ENCODE measurements around the gene SLC23A3.
A peak's percentile ranks its signal among the peaks of the same experiment; 100 is the strongest.
"Not testable (repeated sequence)": the region's sequence is repeated elsewhere in the genome, so short reads cannot be mapped to it uniquely, and the experiment has no call there.

Gene SLC23A3

DNA sequence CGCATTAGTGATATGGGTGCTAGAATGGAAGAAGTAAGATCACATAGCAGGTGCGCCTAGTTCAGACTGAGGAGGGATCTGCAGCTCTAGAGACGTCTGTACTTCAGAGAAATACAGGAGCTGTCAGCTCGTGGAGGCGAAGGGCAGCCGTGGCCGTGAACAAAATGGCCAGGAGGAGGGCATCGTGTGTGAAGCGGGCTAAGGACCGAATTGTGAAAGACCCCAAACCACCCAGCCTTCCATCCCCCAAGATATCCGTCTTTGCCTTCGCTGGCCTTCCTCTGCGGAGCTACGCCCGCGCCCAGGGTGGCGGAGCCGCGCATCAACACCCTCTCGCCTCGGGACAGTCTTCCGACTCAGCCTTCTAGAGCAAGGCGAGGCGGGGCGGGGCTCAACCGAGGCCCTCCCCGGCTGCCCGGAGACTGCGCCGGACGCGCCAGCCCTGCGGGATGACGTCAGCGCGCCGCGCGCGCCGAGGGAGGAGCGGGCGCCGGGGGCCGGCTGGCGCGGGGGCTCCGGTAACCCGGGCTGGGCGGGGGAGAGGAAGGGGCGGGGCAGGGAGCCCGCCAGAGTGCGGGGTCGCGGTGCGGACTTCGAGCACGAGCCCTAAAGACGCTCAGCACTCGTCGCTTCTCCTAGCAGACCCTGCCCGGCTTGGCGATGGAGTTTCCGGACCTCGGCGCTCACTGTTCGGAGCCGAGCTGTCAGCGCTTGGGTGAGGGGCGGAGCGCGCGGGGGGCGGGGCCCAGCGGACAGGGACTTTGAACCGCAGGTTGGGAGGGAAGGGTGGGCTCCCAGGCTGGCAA lies 36.7 kb upstream of the SLC23A3 start, which contains the start of gene ZFAND2B:
Gene ZFAND2B, plus strand, starts transcription at position 455 of the 806 bp plus-strand sequence. Its CDS starts 206 bp downstream, at position 661.
- CTCF ChIA-PET, result interaction anchor here (1.0 kb wide), 1 partner anchor 88 kb away, joined by 3 read pairs; no protein-coding TSS in a partner anchor
- DNase-seq (ENCODE audit: extremely low spot score), result peak; percentile 98
- POLR2A ChIA-PET, result interaction anchor here (0.7 to 2.4 kb wide), 16 partner anchors 8 to 88 kb away, joined by 3 to 25 read pairs (median 4); partner anchors contain the start of genes ABCB6, CNPPD1, DNAJB2 and GLB1L
- no peak for TF ChIP-seq NFRKB (IDR thresholded peaks at IDR 0.05)
- TF ChIP-seq FOXK2 (IDR thresholded peaks at IDR 0.05), result no peak
- TF ChIP-seq ZNF384 (IDR thresholded peaks at IDR 0.05), result no peak
- TF ChIP-seq BHLHE40 (IDR thresholded peaks at IDR 0.05; ENCODE audit: borderline replicate concordance), result no peak
- no peak for TF ChIP-seq ARNT (IDR thresholded peaks at IDR 0.05)
- no peak for TF ChIP-seq SUZ12 (IDR thresholded peaks at IDR 0.05)
- peak; percentile 65 for TF ChIP-seq L3MBTL2 (conservative IDR thresholded peaks at IDR 0.05)
- TF ChIP-seq FOXA1 (IDR thresholded peaks at IDR 0.05), result no peak
- no peak for TF ChIP-seq FOXM1 (IDR thresholded peaks at IDR 0.05; ENCODE audit: borderline replicate concordance)
- no peak for TF ChIP-seq TARDBP (IDR thresholded peaks at IDR 0.05)
- TF ChIP-seq, protein P1, sequence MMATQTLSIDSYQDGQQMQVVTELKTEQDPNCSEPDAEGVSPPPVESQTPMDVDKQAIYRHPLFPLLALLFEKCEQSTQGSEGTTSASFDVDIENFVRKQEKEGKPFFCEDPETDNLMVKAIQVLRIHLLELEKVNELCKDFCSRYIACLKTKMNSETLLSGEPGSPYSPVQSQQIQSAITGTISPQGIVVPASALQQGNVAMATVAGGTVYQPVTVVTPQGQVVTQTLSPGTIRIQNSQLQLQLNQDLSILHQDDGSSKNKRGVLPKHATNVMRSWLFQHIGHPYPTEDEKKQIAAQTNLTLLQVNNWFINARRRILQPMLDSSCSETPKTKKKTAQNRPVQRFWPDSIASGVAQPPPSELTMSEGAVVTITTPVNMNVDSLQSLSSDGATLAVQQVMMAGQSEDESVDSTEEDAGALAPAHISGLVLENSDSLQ (IDR thresholded peaks at IDR 0.05), result peak; percentile 32; the same call in 1 of the 2 replicates
- no peak for TF ChIP-seq LEF1 (IDR thresholded peaks at IDR 0.05; ENCODE audit: borderline replicate concordance)
- 0 out of 2 replicates have a peak, but pooled peaks have one; percentile 46 for TF ChIP-seq HDGF (IDR thresholded peaks at IDR 0.05; ENCODE audit: borderline replicate concordance)
- TF ChIP-seq CTBP1 (IDR thresholded peaks at IDR 0.05; ENCODE audit: borderline replicate concordance), result no peak
- TF ChIP-seq ELF4 (IDR thresholded peaks at IDR 0.05), result 0 out of 2 replicates have a peak, but pooled peaks have one; percentile 16

DNA sequence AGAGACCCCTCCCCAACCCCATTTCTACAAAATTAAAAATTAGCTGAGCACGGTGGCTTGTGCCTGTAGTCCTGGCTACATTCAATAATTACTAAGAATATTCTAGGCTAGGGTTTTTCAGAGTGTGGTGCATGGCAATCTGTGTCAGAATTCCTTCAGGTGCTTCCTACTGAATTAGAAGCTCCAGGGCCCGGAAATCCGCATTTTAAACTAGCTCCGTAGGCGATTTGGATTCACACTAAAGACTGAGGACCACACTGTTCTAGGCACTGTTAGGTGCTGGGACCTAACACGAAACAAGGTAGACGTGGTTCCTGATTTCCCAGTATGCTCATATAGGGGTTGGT lies 36.1 kb upstream of the SLC23A3 start:
- no peak for DNase-seq (ENCODE audit: extremely low spot score)
- TF ChIP-seq TARDBP (IDR thresholded peaks at IDR 0.05), result no peak
- no peak for TF ChIP-seq SP1 (IDR thresholded peaks at IDR 0.05)
- no peak for TF ChIP-seq FOXK2 (IDR thresholded peaks at IDR 0.05)
- no peak for TF ChIP-seq NFRKB (IDR thresholded peaks at IDR 0.05)
- no peak for TF ChIP-seq CTBP1 (IDR thresholded peaks at IDR 0.05; ENCODE audit: borderline replicate concordance)
- TF ChIP-seq SUZ12 (IDR thresholded peaks at IDR 0.05), result no peak
- ChIA-PET POLR2A (interaction anchor here (0.7 to 2.4 kb wide), 11 partner anchors 9 to 89 kb away, joined by 3 to 25 read pairs (median 4); partner anchors contain the start of genes ABCB6, CNPPD1, GLB1L and STK16), CTCF (interaction anchor here (1.0 kb wide), 1 partner anchor 89 kb away, joined by 3 read pairs; no protein-coding TSS in a partner anchor)

DNA sequence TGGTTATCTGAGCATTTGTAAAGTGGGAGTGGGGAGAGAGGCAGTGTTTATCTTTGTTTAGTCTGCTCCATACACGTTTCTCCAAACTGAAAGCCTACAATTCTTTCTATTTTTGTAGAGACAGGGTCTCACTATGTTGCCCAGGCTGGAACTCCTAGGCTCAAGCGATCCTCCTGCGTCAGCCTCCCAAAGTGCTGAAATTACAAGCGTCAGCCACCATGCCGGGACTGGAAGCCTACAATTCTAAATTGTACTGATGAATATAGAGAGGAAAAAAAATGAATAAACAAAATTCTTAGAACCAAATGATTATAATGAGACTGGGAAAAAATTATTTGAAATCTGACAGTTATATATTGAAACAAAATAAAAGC lies 35.3 kb upstream of the SLC23A3 start:
- ChIA-PET POLR2A (interaction anchor here (2.4 kb wide), 1 partner anchor 29 kb away, joined by 25 read pairs; the partner anchor contains the start of gene CNPPD1), CTCF (no interaction called here)
- TF ChIP-seq, protein P1 (IDR thresholded peaks at IDR 0.05), result no peak
- TF ChIP-seq LEF1 (IDR thresholded peaks at IDR 0.05; ENCODE audit: borderline replicate concordance) (no peak), ZNF384 (IDR thresholded peaks at IDR 0.05) (no peak), TARDBP (IDR thresholded peaks at IDR 0.05) (no peak), FOXA1 (IDR thresholded peaks at IDR 0.05) (no peak), ELF4 (IDR thresholded peaks at IDR 0.05) (no peak), ARNT (IDR thresholded peaks at IDR 0.05) (no peak), SP1 (IDR thresholded peaks at IDR 0.05) (no peak), FOXK2 (IDR thresholded peaks at IDR 0.05) (no peak), L3MBTL2 (conservative IDR thresholded peaks at IDR 0.05) (no peak), FOXM1 (IDR thresholded peaks at IDR 0.05; ENCODE audit: borderline replicate concordance) (no peak), NFRKB (IDR thresholded peaks at IDR 0.05) (no peak), HDGF (IDR thresholded peaks at IDR 0.05; ENCODE audit: borderline replicate concordance) (no peak)
- DNase-seq (ENCODE audit: extremely low spot score), result no peak

DNA sequence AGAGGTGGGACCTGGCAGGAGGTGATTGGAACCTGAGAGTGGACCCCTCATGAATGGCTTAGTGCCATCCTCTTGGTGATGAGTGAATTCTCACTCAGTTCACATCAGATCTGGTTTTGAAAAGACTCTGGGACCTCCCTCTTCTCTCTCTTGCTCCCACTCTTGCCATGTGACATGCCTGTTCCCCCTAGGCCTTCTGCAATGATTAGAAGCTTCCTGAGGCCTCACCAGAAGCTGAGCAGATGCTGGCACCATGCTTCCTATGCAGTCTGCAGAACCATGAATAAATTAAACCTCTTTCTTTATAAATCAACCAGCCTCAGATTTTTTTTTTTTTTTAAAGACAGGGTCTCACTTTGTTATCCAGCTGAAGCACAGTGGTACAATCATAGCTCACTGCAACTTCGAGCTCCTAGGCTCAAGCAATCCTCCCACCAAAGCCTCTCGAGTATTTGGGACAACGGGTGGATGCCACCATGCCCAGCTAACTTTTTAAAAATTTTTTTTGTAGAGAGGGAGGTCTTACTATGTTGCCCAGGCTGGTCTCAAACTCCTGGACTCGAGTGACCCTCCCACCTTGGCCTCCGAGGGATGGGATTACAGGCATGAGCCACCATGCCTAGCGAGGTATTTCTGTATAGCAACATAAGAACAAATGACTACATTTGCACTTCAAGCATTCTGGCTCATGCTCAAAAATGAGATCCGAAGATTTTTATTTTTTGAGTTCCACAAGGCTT lies 34.8 kb upstream of the SLC23A3 start:
- ChIA-PET POLR2A (no interaction called here), CTCF (no interaction called here)
- DNase-seq (ENCODE audit: extremely low spot score), result no peak
- TF ChIP-seq ARNT (IDR thresholded peaks at IDR 0.05) (no peak), BHLHE40 (IDR thresholded peaks at IDR 0.05; ENCODE audit: borderline replicate concordance) (no peak), ELF4 (IDR thresholded peaks at IDR 0.05) (no peak), LEF1 (IDR thresholded peaks at IDR 0.05; ENCODE audit: borderline replicate concordance) (no peak), SUZ12 (IDR thresholded peaks at IDR 0.05) (no peak), HDGF (IDR thresholded peaks at IDR 0.05; ENCODE audit: borderline replicate concordance) (no peak), L3MBTL2 (conservative IDR thresholded peaks at IDR 0.05) (no peak), TARDBP (IDR thresholded peaks at IDR 0.05) (no peak), ZNF384 (IDR thresholded peaks at IDR 0.05) (no peak), FOXK2 (IDR thresholded peaks at IDR 0.05) (no peak), CTBP1 (IDR thresholded peaks at IDR 0.05; ENCODE audit: borderline replicate concordance) (no peak), FOXA1 (IDR thresholded peaks at IDR 0.05) (no peak), FOXM1 (IDR thresholded peaks at IDR 0.05; ENCODE audit: borderline replicate concordance) (no peak)
- TF ChIP-seq, protein P1 (IDR thresholded peaks at IDR 0.05), result no peak

DNA sequence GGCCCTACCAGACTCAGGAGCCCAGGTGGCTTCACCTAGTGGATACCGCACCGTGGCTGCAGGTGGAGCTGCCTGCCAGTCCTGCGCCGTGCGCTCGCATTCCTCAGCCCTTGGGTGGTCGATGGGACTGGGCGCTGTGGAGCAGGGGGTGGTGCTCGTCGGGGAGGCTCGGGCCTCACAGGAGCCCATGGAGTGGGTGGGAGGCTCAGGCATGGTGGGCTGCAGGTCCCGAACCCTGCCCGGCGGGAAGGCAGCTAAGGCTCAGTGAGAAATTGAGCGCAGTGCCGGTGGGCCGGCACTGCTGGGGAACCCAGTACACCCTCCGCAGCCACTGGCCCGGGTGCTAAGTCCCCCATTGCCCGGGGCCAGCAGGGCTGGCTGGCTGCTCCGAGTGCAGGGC lies 31.5 kb upstream of the SLC23A3 start:
- CTCF ChIA-PET; DNase-seq (ENCODE audit: extremely low spot score); POLR2A ChIA-PET: not testable (repeated sequence)

All from HEK293T (cell line).